Trophoblast cell (in vitro differentiated cells and primary cell): ENCODE data around the gene VPS41.

Experiments
- DNase-seq, 2 donors: peaks; one replicate each; pipeline ENCODE4 v3.0.0-alpha.2; 2016
- H2AFZ ChIP-seq: 2 replicates; pipeline ENCODE4 v1.6.1; 2013; ENCODE audit warnings: low read length, moderate library complexity, mild to moderate bottlenecking; ENCODE audit not compliant: insufficient read depth, poor library complexity
- H2AK5ac ChIP-seq: 2 replicates; pipeline ENCODE4 v1.6.1; 2013; ENCODE audit warnings: mild to moderate bottlenecking, low read length
- H2BK120ac ChIP-seq: 2 replicates; pipeline ENCODE4 v1.6.1; 2013; ENCODE audit warnings: low read length, mild to moderate bottlenecking, moderate library complexity; ENCODE audit not compliant: insufficient read depth, poor library complexity
- H2BK12ac ChIP-seq: 2 replicates; pipeline ENCODE4 v1.6.1; 2013; ENCODE audit warnings: mild to moderate bottlenecking, low read length, moderate library complexity
- H2BK5ac ChIP-seq: 2 replicates; pipeline ENCODE4 v1.6.1; 2013; ENCODE audit warnings: low read length, low read depth, moderate library complexity, mild to moderate bottlenecking; ENCODE audit not compliant: poor library complexity
- H3K14ac ChIP-seq: 2 replicates; pipeline ENCODE4 v1.6.1; 2013; ENCODE audit warnings: mild to moderate bottlenecking, low read length
- H3K18ac ChIP-seq: 2 replicates; pipeline ENCODE4 v1.6.1; 2013; ENCODE audit warnings: mild to moderate bottlenecking, low read length
- H3K23ac ChIP-seq: 2 replicates; pipeline ENCODE4 v1.6.1; 2013; ENCODE audit warnings: low read length
- H3K27ac ChIP-seq: 2 replicates; pipeline ENCODE4 v1.5.1; 2013; ENCODE audit warnings: low read depth, mild to moderate bottlenecking, inconsistent platforms, low read length, moderate library complexity
- H3K27me3 ChIP-seq: 2 replicates; pipeline ENCODE4 v1.6.1; 2013; ENCODE audit warnings: inconsistent platforms, mild to moderate bottlenecking, low read length, moderate library complexity; ENCODE audit not compliant: insufficient read depth
- H3K36me3 ChIP-seq, 2 experiments: 1 replicate in 1 of 2; 2 replicates in 1 of 2; pipeline ENCODE4 v1.6.1; 2013; ENCODE audit warnings: low read length in 2 of 2, mild to moderate bottlenecking in 2 of 2, moderate library complexity in 1 of 2; ENCODE audit not compliant: insufficient read depth in 2 of 2, control insufficient read depth in 1 of 2
- H3K4ac ChIP-seq: 2 replicates; pipeline ENCODE4 v1.6.1; 2013; ENCODE audit warnings: low read depth, mild to moderate bottlenecking, low read length, moderate library complexity
- H3K4me1 ChIP-seq, 2 experiments: 1 replicate in 1 of 2; 2 replicates in 1 of 2; pipeline ENCODE4 v1.6.1; 2013; ENCODE audit warnings: low read length in 2 of 2, mild to moderate bottlenecking in 2 of 2, moderate library complexity in 1 of 2; ENCODE audit not compliant: insufficient read depth in 2 of 2, control insufficient read depth in 1 of 2
- H3K4me2 ChIP-seq: 2 replicates; pipeline ENCODE4 v1.6.1; 2013; ENCODE audit warnings: inconsistent platforms, mild to moderate bottlenecking, low read length, moderate library complexity
- H3K4me3 ChIP-seq: 2 replicates; pipeline ENCODE4 v1.5.1; 2013; ENCODE audit warnings: mild to moderate bottlenecking, low read depth, low read length, inconsistent platforms
- H3K79me1 ChIP-seq: one replicate; pipeline ENCODE4 v1.6.1; 2013; ENCODE audit warnings: low read length
- H3K79me2 ChIP-seq: 2 replicates; pipeline ENCODE4 v1.6.1; 2013; ENCODE audit warnings: low read length, mild to moderate bottlenecking; ENCODE audit not compliant: control insufficient read depth, insufficient read depth, poor library complexity
- H3K9ac ChIP-seq: 2 replicates; pipeline ENCODE4 v1.6.1; 2013; ENCODE audit warnings: mild to moderate bottlenecking, low read length
- H3K9me3 ChIP-seq: 2 replicates; pipeline ENCODE4 v1.6.1; 2013; ENCODE audit warnings: low read depth, mild to moderate bottlenecking, control low read depth, inconsistent platforms, low read length; ENCODE audit not compliant: insufficient read depth
- H4K12ac ChIP-seq: 2 replicates; pipeline ENCODE4 v1.6.1; 2013; ENCODE audit warnings: low read depth, mild to moderate bottlenecking, low read length, moderate library complexity
- H4K8ac ChIP-seq: 2 replicates; pipeline ENCODE4 v1.6.1; 2013; ENCODE audit warnings: low read depth, mild to moderate bottlenecking, low read length, moderate library complexity
- H4K91ac ChIP-seq: one replicate; pipeline ENCODE4 v1.6.1; 2013; ENCODE audit warnings: low read depth, mild to moderate bottlenecking, low read length, moderate library complexity
- WGBS: extraction: QIAGEN DNeasy Blood & Tissue Kit; methylation state at CpG from one replicate; pipeline ENCODE4 v1.1.7; 2013; ENCODE audit warnings: missing lambda C conversion rate; ENCODE audit not compliant: insufficient read length, insufficient coverage; ENCODE audit errors: extremely low coverage; 5-methylcytosine and 5-hydroxymethylcytosine counted together

Gene VPS41

GRCh38 chr7:38796626-38797501 lies 112.1 kb downstream of the VPS41 start:
- no peak overlapping the region for H3K18ac ChIP-seq
- no peak overlapping the region for H3K9ac ChIP-seq
- no CpG with 5 or more reads among the region's 8 CpGs for WGBS
- H3K14ac ChIP-seq, result no peak overlapping the region
- DNase-seq, result peak; percentile 24 to 84
- H3K36me3 ChIP-seq, result peaks cover 0 to 4% of the 10 kb centered on the region in 2 experiments
- H3K4ac ChIP-seq, result no peak overlapping the region
- no peak overlapping the region for H2BK5ac ChIP-seq
- no peaks in the 10 kb centered on the region for H3K4me1 ChIP-seq
- H3K23ac ChIP-seq, result no peak overlapping the region
- no peaks in the 10 kb centered on the region for H3K79me1 ChIP-seq
- H4K12ac ChIP-seq, result no peak overlapping the region
- no peak overlapping the region for H3K4me2 ChIP-seq
- H3K79me2 ChIP-seq, result no peaks in the 10 kb centered on the region
- H4K8ac ChIP-seq, result no peak overlapping the region
- no peak overlapping the region for H4K91ac ChIP-seq
- H2AK5ac ChIP-seq, result no peak overlapping the region
- H2BK120ac ChIP-seq, result no peak overlapping the region
- H2BK12ac ChIP-seq, result no peak overlapping the region
- H3K4me3 ChIP-seq, result no peak overlapping the region
- H2AFZ ChIP-seq, result no peak overlapping the region
- H3K27ac ChIP-seq, result no peak overlapping the region
- no peaks in the 10 kb centered on the region for H3K27me3 ChIP-seq
- H3K9me3 ChIP-seq, result no peaks in the 10 kb centered on the region

GRCh38 chr7:38795593-38795992 lies 113.4 kb downstream of the VPS41 start:
- Histone ChIP-seq H3K4me1 (no peaks in the 10 kb centered on the region), H3K9ac (no peak overlapping the region), H4K91ac (no peak overlapping the region), H3K18ac (no peak overlapping the region), H2BK120ac (no peak overlapping the region), H2BK5ac (no peak overlapping the region), H3K4me2 (no peak overlapping the region), H3K4ac (no peak overlapping the region), H2AFZ (no peak overlapping the region), H3K79me1 (no peaks in the 10 kb centered on the region), H3K14ac (no peak overlapping the region), H4K8ac (no peak overlapping the region), H3K36me3 (peaks cover 2 to 4% of the 10 kb centered on the region in 2 experiments), H3K27me3 (no peaks in the 10 kb centered on the region), H3K23ac (no peak overlapping the region), H3K79me2 (no peaks in the 10 kb centered on the region), H3K27ac (no peak overlapping the region), H4K12ac (no peak overlapping the region), H3K9me3 (no peaks in the 10 kb centered on the region), H2AK5ac (no peak overlapping the region), H3K4me3 (no peak overlapping the region), H2BK12ac (no peak overlapping the region)
- no CpG with 5 or more reads among the region's 2 CpGs for whole genome bisulfite sequencing
- no peak for DNase-seq

GRCh38 chr7:38781991-38782390 lies 127.0 kb downstream of the VPS41 start:
- no peak overlapping the region for H4K8ac ChIP-seq
- no peak overlapping the region for H4K91ac ChIP-seq
- no peak overlapping the region for H3K14ac ChIP-seq
- no peak overlapping the region for H3K4me3 ChIP-seq
- DNase-seq, result no peak
- no peaks in the 10 kb centered on the region for H3K9me3 ChIP-seq
- H2BK120ac ChIP-seq, result no peak overlapping the region
- no peak overlapping the region for H3K27ac ChIP-seq
- H3K36me3 ChIP-seq, result no peaks in the 10 kb centered on the region
- no peaks in the 10 kb centered on the region for H3K79me2 ChIP-seq
- H3K79me1 ChIP-seq, result no peaks in the 10 kb centered on the region
- no peak overlapping the region for H2BK5ac ChIP-seq
- no peak overlapping the region for H3K9ac ChIP-seq
- no peak overlapping the region for H3K4ac ChIP-seq
- no peak overlapping the region for H2AK5ac ChIP-seq
- H3K4me1 ChIP-seq, result no peaks in the 10 kb centered on the region
- no peak overlapping the region for H2BK12ac ChIP-seq
- H2AFZ ChIP-seq, result no peak overlapping the region
- no peak overlapping the region for H4K12ac ChIP-seq
- H3K23ac ChIP-seq, result no peak overlapping the region
- no peak overlapping the region for H3K4me2 ChIP-seq
- no peak overlapping the region for H3K18ac ChIP-seq
- no peaks in the 10 kb centered on the region for H3K27me3 ChIP-seq

- Histone ChIP-seq H3K36me3 (peaks cover 0 to 2% of the 10 kb centered on the region in 2 experiments), H3K79me2 (no peaks in the 10 kb centered on the region), H3K23ac (no peak overlapping the region), H3K14ac (no peak overlapping the region), H2AK5ac (no peak overlapping the region), H3K4me1 (no peaks in the 10 kb centered on the region), H3K4me2 (no peak overlapping the region), H3K9me3 (no peaks in the 10 kb centered on the region), H4K12ac (no peak overlapping the region), H3K4ac (no peak overlapping the region), H3K79me1 (no peaks in the 10 kb centered on the region), H2BK12ac (no peak overlapping the region), H2AFZ (no peak overlapping the region), H2BK5ac (no peak overlapping the region), H4K8ac (no peak overlapping the region), H3K18ac (no peak overlapping the region), H3K27me3 (no peaks in the 10 kb centered on the region), H2BK120ac (no peak overlapping the region), H3K9ac (no peak overlapping the region), H3K4me3 (no peak overlapping the region), H3K27ac (no peak overlapping the region), H4K91ac (no peak overlapping the region)
- WGBS, result no CpG with 5 or more reads among the region's 1 CpG
- no peak for DNase-seq
These were observed 131.4 kb downstream of the VPS41 start for GRCh38 chr7:38777609-38778008.
